HEK293 (cell line): ENCODE results near the gene TNFRSF11A.

Experiments
- CTCF ChIA-PET: fragments of 350-600 bp; formaldehyde crosslinking; extraction: SDS; loops from one replicate; lab custom pipeline; 2021; ENCODE audit warnings: antibody characterized with exemption; lab: Yijun Ruan, JAX
- POLR2A ChIA-PET: fragments of 300-600 bp; formaldehyde crosslinking; extraction: SDS; loops from one replicate; lab custom pipeline; 2020; ENCODE audit warnings: antibody characterized with exemption, inconsistent platforms; lab: Yijun Ruan, JAX
- H3K27ac ChIP-seq: fragments of 200-500 bp; sonication (Bioruptor generic); 2 replicates; pipeline ENCODE4 v1.5.1; 2014; ENCODE audit warnings: low read depth, low read length, control low read depth, inconsistent platforms; ENCODE audit errors: extremely low read depth
- H3K36me3 ChIP-seq, 2 experiments: fragments of 200-500 bp in 1 of 2; sonication (Bioruptor generic) in 1 of 2; 1 replicate in 1 of 2; 2 replicates in 1 of 2; pipeline ENCODE4 v1.5.1; 2014 to 2017; ENCODE audit warnings: inconsistent platforms in 2 of 2, low read length in 2 of 2; ENCODE audit not compliant: control insufficient read depth in 2 of 2, insufficient read depth in 1 of 2
- H3K4me1 ChIP-seq: fragments of 200-500 bp; sonication (Bioruptor generic); 2 replicates; pipeline ENCODE4 v1.5.1; 2014; ENCODE audit warnings: mild to moderate bottlenecking, low read length, inconsistent platforms; ENCODE audit not compliant: control insufficient read depth, insufficient read depth
- H3K4me3 ChIP-seq: 2 replicates; pipeline ENCODE4 v1.5.1; 2011; ENCODE audit warnings: low read depth, mild to moderate bottlenecking, control low read depth, low read length, moderate library complexity
- H3K9me3 ChIP-seq: fragments of 200-500 bp; sonication (Bioruptor generic); 2 replicates; pipeline ENCODE4 v1.5.1; 2014; ENCODE audit warnings: low read depth, low read length, inconsistent platforms; ENCODE audit not compliant: control insufficient read depth, insufficient read depth
- HOXC10 ChIP-seq: sonication (generic); formaldehyde crosslinking; IDR thresholded peaks from 2 replicates; pipeline ENCODE4 v1.8.1; 2023; ENCODE audit warnings: mild to moderate bottlenecking, missing genetic modification reagents
- IKZF3 ChIP-seq: fragments of 450-650 bp; IDR thresholded peaks from 2 replicates; pipeline ENCODE4 v1.5.0; 2018; ENCODE audit warnings: missing biosample characterization, mild to moderate bottlenecking, missing genetic modification characterization, moderate library complexity
- KLF10 ChIP-seq: fragments of 450-650 bp; IDR thresholded peaks from 2 replicates; pipeline ENCODE4 v1.5.1; 2018; ENCODE audit warnings: missing biosample characterization, mild to moderate bottlenecking, missing genetic modification characterization
- MYNN ChIP-seq: fragments of 450-650 bp; formaldehyde crosslinking; IDR thresholded peaks from 2 replicates; pipeline ENCODE4 v1.5.1; 2016; ENCODE audit warnings: missing biosample characterization, missing genetic modification characterization, borderline replicate concordance
- PRDM1 ChIP-seq: fragments of 450-650 bp; formaldehyde crosslinking; IDR thresholded peaks from 2 replicates; pipeline ENCODE4; 2016; ENCODE audit warnings: missing biosample characterization, missing genetic modification characterization
- REPIN1 ChIP-seq: fragments of 450-650 bp; formaldehyde crosslinking; IDR thresholded peaks from 2 replicates; pipeline ENCODE4 v1.5.1; 2017; ENCODE audit warnings: missing biosample characterization, missing genetic modification characterization, low read depth
- SCRT2 ChIP-seq: fragments of 450-650 bp; formaldehyde crosslinking; IDR thresholded peaks from 2 replicates; pipeline ENCODE4 v1.5.1; 2016; ENCODE audit warnings: missing biosample characterization, missing genetic modification characterization
- ZBTB48 ChIP-seq: fragments of 450-650 bp; formaldehyde crosslinking; IDR thresholded peaks from 2 replicates; pipeline ENCODE4 v1.5.1; 2016; ENCODE audit warnings: missing biosample characterization, missing genetic modification characterization
- ZFHX2 ChIP-seq: fragments of 450-650 bp; formaldehyde crosslinking; conservative IDR thresholded peaks from 2 replicates; pipeline ENCODE4 v1.5.1; 2016; ENCODE audit warnings: missing biosample characterization, missing genetic modification characterization
- ZFP37 ChIP-seq: fragments of 450-650 bp; formaldehyde crosslinking; IDR thresholded peaks from 2 replicates; pipeline ENCODE4 v1.5.1; 2016; ENCODE audit warnings: missing biosample characterization, missing genetic modification characterization
- ZFP41 ChIP-seq: fragments of 450-650 bp; formaldehyde crosslinking; IDR thresholded peaks from 2 replicates; pipeline ENCODE4 v1.5.1; 2016; ENCODE audit warnings: missing biosample characterization, missing genetic modification characterization, borderline replicate concordance
- ZFP69B ChIP-seq: fragments of 450-650 bp; formaldehyde crosslinking; IDR thresholded peaks from 2 replicates; pipeline ENCODE4 v1.5.1; 2016; ENCODE audit warnings: missing biosample characterization, missing genetic modification characterization
- ZNF138 ChIP-seq: fragments of 450-650 bp; formaldehyde crosslinking; IDR thresholded peaks from 2 replicates; pipeline ENCODE4 v1.5.1; 2016; ENCODE audit warnings: missing biosample characterization, missing genetic modification characterization, borderline replicate concordance
- ZNF169 ChIP-seq: fragments of 450-650 bp; formaldehyde crosslinking; IDR thresholded peaks from 2 replicates; pipeline ENCODE4 v1.5.1; 2016; ENCODE audit warnings: missing biosample characterization, missing genetic modification characterization
- ZNF302 ChIP-seq: fragments of 450-650 bp; formaldehyde crosslinking; IDR thresholded peaks from 2 replicates; pipeline ENCODE4 v1.5.1; 2016; ENCODE audit warnings: missing biosample characterization, missing genetic modification characterization, low read depth
- ZNF311 ChIP-seq: fragments of 450-650 bp; formaldehyde crosslinking; IDR thresholded peaks from 2 replicates; pipeline ENCODE4 v1.5.1; 2017; ENCODE audit warnings: missing biosample characterization, missing genetic modification characterization, borderline replicate concordance
- ZNF404 ChIP-seq: fragments of 450-650 bp; formaldehyde crosslinking; IDR thresholded peaks from 2 replicates; pipeline ENCODE4 v1.5.1; 2017; ENCODE audit warnings: missing biosample characterization, missing genetic modification characterization
- ZNF423 ChIP-seq: fragments of 450-650 bp; formaldehyde crosslinking; IDR thresholded peaks from 2 replicates; pipeline ENCODE4 v1.5.1; 2016; ENCODE audit warnings: missing biosample characterization, missing genetic modification characterization
- ZNF426 ChIP-seq: fragments of 450-650 bp; formaldehyde crosslinking; IDR thresholded peaks from 2 replicates; pipeline ENCODE4 v1.5.1; 2017; ENCODE audit warnings: missing biosample characterization, missing genetic modification characterization, mild to moderate bottlenecking, inconsistent platforms, moderate library complexity
- ZNF596 ChIP-seq: fragments of 450-650 bp; IDR thresholded peaks from 2 replicates; pipeline ENCODE4 v1.5.0; 2018; ENCODE audit warnings: missing biosample characterization, mild to moderate bottlenecking, missing genetic modification characterization, moderate library complexity
- TF ChIP-seq, protein P1 (sequence below): fragments of 450-650 bp; formaldehyde crosslinking; IDR thresholded peaks from 2 replicates; pipeline ENCODE4 v1.5.1; 2017; ENCODE audit warnings: missing biosample characterization, missing genetic modification characterization
- TF ChIP-seq, protein P2 (sequence below): fragments of 450-650 bp; formaldehyde crosslinking; IDR thresholded peaks from 2 replicates; pipeline ENCODE4 v1.5.1; 2016; ENCODE audit warnings: missing biosample characterization, missing genetic modification characterization
- TF ChIP-seq, protein P3 (sequence below): fragments of 450-650 bp; formaldehyde crosslinking; IDR thresholded peaks from 2 replicates; pipeline ENCODE4 v1.5.1; 2016; ENCODE audit warnings: missing biosample characterization, missing genetic modification characterization, low read depth
- TF ChIP-seq, protein P4 (sequence below): fragments of 450-650 bp; formaldehyde crosslinking; IDR thresholded peaks from 2 replicates; pipeline ENCODE4 v1.5.1; 2016; ENCODE audit warnings: missing biosample characterization, missing genetic modification characterization
- TF ChIP-seq, protein P5 (sequence below): fragments of 450-650 bp; formaldehyde crosslinking; IDR thresholded peaks from 2 replicates; pipeline ENCODE4 v1.5.1; 2017; ENCODE audit warnings: missing biosample characterization, missing genetic modification characterization
- TF ChIP-seq, protein P6 (sequence below): fragments of 450-650 bp; formaldehyde crosslinking; IDR thresholded peaks from 2 replicates; pipeline ENCODE4 v1.5.1; 2016; ENCODE audit warnings: missing biosample characterization, missing genetic modification characterization

TNFRSF11A gene

DNA sequence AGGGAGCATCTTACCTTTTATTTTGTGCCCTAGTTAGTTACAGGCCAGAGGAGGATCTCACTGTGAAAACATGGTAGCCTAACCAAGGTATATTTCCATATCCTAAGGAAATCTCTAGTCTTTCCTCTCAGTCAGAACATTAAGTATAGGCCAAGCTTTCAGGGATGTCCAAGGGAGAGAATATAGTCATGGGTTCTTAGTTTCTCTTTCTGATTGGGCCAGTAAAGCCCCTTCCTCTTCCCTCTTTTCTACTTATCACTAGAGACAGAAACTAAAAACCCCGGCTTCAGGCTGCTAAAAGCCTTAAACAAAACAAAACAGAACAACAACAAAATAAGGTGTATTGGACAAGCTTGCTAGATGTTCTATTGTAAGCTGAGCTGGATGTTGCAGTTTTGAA is 44.3 kb upstream of the TNFRSF11A start:
- Histone ChIP-seq H3K36me3 (peaks cover 16 to 28% of the 10 kb centered on the region in 2 experiments), H3K4me1 (no peaks in the 10 kb centered on the region), H3K9me3 (no peaks in the 10 kb centered on the region), H3K27ac (no peak overlapping the region), H3K4me3 (no peak overlapping the region)
- TF ChIP-seq, protein P1, sequence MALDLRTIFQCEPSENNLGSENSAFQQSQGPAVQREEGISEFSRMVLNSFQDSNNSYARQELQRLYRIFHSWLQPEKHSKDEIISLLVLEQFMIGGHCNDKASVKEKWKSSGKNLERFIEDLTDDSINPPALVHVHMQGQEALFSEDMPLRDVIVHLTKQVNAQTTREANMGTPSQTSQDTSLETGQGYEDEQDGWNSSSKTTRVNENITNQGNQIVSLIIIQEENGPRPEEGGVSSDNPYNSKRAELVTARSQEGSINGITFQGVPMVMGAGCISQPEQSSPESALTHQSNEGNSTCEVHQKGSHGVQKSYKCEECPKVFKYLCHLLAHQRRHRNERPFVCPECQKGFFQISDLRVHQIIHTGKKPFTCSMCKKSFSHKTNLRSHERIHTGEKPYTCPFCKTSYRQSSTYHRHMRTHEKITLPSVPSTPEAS: no peak
- TF ChIP-seq, protein P2, sequence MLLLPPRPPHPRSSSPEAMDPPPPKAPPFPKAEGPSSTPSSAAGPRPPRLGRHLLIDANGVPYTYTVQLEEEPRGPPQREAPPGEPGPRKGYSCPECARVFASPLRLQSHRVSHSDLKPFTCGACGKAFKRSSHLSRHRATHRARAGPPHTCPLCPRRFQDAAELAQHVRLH (tag by site-specific recombination): no peak
- TF ChIP-seq ZBTB48 (tag by site-specific recombination) (no peak), ZNF426 (tag by site-specific recombination) (no peak), REPIN1 (tag by site-specific recombination) (no peak), ZNF596 (tag by site-specific recombination) (no peak), ZFP37 (no peak), ZFHX2 (tag by site-specific recombination) (no peak), ZNF311 (tag by site-specific recombination) (no peak), ZNF404 (tag by site-specific recombination) (no peak), HOXC10 (CRISPR knock-in tag) (no peak), ZFP41 (tag by site-specific recombination) (no peak), SCRT2 (tag by site-specific recombination) (no peak), IKZF3 (tag by site-specific recombination) (no peak), ZNF302 (tag by site-specific recombination) (no peak), ZNF138 (no peak), KLF10 (tag by site-specific recombination) (no peak)
- TF ChIP-seq, protein P3, sequence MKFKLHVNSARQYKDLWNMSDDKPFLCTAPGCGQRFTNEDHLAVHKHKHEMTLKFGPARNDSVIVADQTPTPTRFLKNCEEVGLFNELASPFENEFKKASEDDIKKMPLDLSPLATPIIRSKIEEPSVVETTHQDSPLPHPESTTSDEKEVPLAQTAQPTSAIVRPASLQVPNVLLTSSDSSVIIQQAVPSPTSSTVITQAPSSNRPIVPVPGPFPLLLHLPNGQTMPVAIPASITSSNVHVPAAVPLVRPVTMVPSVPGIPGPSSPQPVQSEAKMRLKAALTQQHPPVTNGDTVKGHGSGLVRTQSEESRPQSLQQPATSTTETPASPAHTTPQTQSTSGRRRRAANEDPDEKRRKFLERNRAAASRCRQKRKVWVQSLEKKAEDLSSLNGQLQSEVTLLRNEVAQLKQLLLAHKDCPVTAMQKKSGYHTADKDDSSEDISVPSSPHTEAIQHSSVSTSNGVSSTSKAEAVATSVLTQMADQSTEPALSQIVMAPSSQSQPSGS (tag by site-specific recombination): no peak
- CTCF ChIA-PET: interaction anchor here (0.5 to 0.6 kb wide), 3 partner anchors 31 to 1297 kb away, joined by 3 to 7 read pairs (median 3); no protein-coding TSS in a partner anchor
- POLR2A ChIA-PET: no interaction called here

DNA sequence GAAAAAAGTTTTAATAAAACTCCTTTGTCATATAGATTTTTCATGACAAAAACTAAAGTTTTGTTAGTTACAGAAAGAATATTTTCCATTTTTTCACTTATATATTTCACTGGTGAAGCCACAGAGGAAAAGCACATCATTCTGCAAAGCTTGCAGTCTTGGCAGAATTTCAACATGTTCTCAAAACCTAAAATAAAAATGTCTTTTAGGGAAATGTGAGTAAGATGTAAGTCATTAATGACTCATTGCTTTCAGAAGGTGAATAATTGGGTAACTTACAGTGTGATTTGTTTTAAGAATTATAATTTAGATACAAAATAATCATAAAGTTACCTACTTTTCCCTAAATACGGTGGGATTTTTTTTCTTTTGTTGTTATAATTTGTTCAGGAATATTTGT is 43.4 kb upstream of the TNFRSF11A start:
- H3K4me3 ChIP-seq: no peak overlapping the region
- POLR2A ChIA-PET: no interaction called here
- H3K36me3 ChIP-seq: peaks cover 16 to 24% of the 10 kb centered on the region in 2 experiments
- H3K9me3 ChIP-seq: no peaks in the 10 kb centered on the region
- CTCF ChIA-PET: interaction anchor here (0.7 kb wide), 1 partner anchor 51 kb away, joined by 3 read pairs; no protein-coding TSS in a partner anchor
- H3K27ac ChIP-seq: no peak overlapping the region
- no peaks in the 10 kb centered on the region for H3K4me1 ChIP-seq
- TF ChIP-seq, protein P4, sequence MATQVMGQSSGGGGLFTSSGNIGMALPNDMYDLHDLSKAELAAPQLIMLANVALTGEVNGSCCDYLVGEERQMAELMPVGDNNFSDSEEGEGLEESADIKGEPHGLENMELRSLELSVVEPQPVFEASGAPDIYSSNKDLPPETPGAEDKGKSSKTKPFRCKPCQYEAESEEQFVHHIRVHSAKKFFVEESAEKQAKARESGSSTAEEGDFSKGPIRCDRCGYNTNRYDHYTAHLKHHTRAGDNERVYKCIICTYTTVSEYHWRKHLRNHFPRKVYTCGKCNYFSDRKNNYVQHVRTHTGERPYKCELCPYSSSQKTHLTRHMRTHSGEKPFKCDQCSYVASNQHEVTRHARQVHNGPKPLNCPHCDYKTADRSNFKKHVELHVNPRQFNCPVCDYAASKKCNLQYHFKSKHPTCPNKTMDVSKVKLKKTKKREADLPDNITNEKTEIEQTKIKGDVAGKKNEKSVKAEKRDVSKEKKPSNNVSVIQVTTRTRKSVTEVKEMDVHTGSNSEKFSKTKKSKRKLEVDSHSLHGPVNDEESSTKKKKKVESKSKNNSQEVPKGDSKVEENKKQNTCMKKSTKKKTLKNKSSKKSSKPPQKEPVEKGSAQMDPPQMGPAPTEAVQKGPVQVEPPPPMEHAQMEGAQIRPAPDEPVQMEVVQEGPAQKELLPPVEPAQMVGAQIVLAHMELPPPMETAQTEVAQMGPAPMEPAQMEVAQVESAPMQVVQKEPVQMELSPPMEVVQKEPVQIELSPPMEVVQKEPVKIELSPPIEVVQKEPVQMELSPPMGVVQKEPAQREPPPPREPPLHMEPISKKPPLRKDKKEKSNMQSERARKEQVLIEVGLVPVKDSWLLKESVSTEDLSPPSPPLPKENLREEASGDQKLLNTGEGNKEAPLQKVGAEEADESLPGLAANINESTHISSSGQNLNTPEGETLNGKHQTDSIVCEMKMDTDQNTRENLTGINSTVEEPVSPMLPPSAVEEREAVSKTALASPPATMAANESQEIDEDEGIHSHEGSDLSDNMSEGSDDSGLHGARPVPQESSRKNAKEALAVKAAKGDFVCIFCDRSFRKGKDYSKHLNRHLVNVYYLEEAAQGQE (tag by site-specific recombination): no peak
- no peak for TF ChIP-seq ZNF169
- TF ChIP-seq ZFP69B (tag by site-specific recombination): no peak
- TF ChIP-seq, protein P5, sequence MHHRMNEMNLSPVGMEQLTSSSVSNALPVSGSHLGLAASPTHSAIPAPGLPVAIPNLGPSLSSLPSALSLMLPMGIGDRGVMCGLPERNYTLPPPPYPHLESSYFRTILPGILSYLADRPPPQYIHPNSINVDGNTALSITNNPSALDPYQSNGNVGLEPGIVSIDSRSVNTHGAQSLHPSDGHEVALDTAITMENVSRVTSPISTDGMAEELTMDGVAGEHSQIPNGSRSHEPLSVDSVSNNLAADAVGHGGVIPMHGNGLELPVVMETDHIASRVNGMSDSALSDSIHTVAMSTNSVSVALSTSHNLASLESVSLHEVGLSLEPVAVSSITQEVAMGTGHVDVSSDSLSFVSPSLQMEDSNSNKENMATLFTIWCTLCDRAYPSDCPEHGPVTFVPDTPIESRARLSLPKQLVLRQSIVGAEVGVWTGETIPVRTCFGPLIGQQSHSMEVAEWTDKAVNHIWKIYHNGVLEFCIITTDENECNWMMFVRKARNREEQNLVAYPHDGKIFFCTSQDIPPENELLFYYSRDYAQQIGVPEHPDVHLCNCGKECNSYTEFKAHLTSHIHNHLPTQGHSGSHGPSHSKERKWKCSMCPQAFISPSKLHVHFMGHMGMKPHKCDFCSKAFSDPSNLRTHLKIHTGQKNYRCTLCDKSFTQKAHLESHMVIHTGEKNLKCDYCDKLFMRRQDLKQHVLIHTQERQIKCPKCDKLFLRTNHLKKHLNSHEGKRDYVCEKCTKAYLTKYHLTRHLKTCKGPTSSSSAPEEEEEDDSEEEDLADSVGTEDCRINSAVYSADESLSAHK (tag by site-specific recombination): no peak
- TF ChIP-seq SCRT2 (tag by site-specific recombination): no peak
- no peak for TF ChIP-seq ZNF302 (tag by site-specific recombination)
- TF ChIP-seq PRDM1 (tag by site-specific recombination): no peak
- TF ChIP-seq, protein P6, sequence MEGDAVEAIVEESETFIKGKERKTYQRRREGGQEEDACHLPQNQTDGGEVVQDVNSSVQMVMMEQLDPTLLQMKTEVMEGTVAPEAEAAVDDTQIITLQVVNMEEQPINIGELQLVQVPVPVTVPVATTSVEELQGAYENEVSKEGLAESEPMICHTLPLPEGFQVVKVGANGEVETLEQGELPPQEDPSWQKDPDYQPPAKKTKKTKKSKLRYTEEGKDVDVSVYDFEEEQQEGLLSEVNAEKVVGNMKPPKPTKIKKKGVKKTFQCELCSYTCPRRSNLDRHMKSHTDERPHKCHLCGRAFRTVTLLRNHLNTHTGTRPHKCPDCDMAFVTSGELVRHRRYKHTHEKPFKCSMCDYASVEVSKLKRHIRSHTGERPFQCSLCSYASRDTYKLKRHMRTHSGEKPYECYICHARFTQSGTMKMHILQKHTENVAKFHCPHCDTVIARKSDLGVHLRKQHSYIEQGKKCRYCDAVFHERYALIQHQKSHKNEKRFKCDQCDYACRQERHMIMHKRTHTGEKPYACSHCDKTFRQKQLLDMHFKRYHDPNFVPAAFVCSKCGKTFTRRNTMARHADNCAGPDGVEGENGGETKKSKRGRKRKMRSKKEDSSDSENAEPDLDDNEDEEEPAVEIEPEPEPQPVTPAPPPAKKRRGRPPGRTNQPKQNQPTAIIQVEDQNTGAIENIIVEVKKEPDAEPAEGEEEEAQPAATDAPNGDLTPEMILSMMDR: no peak
- no peak for TF ChIP-seq ZNF423 (tag by site-specific recombination)
- TF ChIP-seq MYNN (tag by site-specific recombination): no peak
